ENCODE data around the gene ZNF799.
"Not testable (repeated sequence)": the region's sequence is repeated elsewhere in the genome, so short reads cannot be mapped to it uniquely, and the experiment has no call there.

ZNF799 gene

GRCh38 chr19:12364391-12365235 is 36.5 kb downstream of the ZNF799 start:
- in situ Hi-C loops (cut with HindIII; ENCODE audit: low sequenced_read_pairs) = no loop called here

DNA sequence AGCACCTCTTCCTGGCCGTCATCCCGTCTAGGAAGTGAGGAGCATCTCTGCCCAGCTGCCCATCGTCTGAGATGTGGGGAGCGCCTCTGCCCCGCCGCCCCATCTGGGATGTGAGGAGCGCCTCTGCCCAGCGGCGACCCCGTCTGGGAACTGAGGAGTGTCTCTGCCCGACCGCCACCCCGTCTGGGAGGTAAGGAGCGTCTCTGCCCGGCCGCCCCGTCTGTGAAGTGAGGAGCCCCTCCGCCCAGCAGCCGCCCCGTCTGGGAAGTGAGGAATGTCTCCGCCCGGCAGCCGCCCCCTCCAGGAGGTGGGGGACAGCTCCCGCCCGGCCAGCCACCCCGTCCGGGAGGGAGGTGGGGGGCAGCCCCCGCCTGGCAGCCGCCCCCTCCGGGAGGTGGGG is 38.8 kb downstream of the ZNF799 start:
- in situ Hi-C loops (cut with HindIII; ENCODE audit: low sequenced_read_pairs) = not testable (repeated sequence)

DNA sequence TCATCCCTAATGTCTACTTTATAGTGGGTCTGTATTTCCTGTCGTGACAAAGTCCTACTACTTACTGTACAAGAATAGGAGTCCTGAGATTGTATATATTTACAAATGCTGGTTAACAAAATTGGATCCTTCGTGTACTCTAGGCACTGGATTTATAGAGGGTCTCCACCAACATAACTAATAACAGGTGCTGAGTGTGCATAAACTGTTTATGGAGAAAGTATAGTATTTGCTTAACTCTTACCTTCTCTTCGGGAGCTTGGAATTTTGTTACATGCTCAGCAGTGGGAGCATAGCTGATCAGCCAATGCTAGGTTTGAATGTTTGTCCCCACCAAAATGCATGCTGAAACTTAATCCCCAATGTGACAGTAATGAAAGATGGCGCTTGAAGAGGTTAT is 47.7 kb downstream of the ZNF799 start:
- in situ Hi-C loops (cut with HindIII; ENCODE audit: low sequenced_read_pairs) = no loop called here

DNA sequence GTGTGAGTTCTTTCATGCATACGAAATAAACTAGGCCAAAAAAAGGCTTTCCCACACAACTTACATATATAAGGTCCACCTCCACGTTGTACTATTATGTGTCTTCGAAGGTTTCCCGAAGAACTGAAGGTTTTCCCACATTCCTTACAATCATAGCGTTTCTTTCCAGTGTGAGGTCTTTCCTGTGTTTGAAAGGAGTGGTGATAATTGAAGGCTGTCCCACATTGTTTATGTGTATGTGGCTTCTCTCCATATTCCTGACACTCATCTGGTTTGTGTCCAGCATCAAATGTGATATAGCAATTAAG is 50.2 kb downstream of the ZNF799 start:
- in situ Hi-C loops (cut with HindIII; ENCODE audit: low sequenced_read_pairs) = no loop called here

DNA sequence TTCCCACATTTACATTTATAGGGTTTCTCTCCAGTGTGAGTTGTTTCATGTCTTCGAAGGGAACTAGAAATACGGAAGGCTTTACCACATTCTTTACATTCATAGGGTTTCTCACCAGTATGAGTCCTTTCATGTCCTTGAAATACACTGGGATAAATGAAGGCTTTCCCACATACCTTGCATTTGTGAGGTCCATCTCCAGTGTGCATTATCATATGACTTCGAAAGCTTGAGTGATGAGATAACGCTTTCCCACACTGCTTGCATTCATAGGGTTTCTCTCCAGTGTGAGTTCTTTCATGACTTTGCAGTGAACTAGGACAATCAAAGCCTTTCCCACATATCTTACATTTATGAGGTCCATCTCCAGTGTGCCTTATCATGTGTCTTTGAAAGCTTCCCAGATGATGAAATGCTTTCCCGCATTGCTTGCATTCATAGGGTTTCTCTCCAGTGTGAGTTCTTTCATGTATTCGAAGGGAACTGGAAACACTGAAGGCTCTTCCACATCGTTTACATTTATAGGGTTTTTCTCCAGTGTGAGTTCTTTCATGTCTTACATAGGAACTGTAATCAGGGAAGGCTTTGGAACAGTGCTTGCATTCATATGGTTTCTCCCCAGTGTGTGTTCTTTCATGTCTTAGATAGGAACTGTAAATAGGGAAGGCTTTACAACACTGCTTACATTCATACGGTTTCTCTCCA is 50.7 kb downstream of the ZNF799 start:
- in situ Hi-C loops (cut with HindIII; ENCODE audit: low sequenced_read_pairs) = no loop called here

DNA sequence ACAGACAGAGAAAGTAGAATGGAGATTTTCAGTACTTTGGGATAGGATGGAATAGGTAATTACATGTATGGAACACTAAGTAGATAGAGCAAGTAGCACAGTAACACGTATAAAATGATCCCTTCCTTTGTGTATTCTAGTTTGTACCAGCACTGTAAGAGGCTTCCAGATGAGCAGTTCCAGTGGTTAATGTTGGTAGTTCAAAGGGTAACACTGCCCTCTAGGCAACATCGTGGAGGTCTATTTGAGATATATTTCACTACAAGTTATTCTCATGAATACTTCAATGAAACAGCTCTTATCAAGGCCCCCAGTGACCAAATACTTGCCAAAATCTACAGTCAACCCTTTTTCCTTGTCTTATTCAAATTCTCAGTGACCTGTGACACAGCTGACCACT is 54.2 kb downstream of the ZNF799 start:
- in situ Hi-C loops (cut with HindIII; ENCODE audit: low sequenced_read_pairs) = no loop called here

DNA sequence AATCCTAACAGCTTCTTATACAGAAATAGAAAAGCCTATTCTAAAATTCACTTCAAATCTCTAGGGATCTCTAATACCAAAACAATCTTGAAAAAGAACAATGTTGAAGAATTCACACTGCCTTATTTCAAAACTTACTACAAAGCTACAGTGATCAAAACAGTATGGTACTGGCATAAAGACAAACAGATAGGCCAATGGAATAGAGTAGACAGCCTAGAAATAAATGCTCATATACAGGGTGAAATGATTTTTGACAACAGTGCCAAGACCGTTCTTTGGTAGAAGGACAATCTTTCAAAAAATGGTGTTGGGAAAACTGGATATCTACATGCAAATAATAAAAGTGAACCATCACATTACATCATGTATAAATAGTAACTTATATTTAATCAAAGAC is 55.9 kb downstream of the ZNF799 start:
- in situ Hi-C loops (cut with HindIII; ENCODE audit: low sequenced_read_pairs) = no loop called here

All from endothelial cell of hepatic sinusoid (primary cell).